ENCODE data around the gene LHX3.
A peak's percentile ranks its signal among the peaks of the same experiment; 100 is the strongest.

Gene LHX3

GRCh38 chr9:136225748-136226679, 21.1 kb upstream of the LHX3 start:
- DNase-seq: peak; percentile 26

GRCh38 chr9:136225366-136225747, 20.4 kb upstream of the LHX3 start:
- DNase-seq: no peak

GRCh38 chr9:136223871-136224640, 19.1 kb upstream of the LHX3 start:
- DNase-seq: no peak

- no peak for DNase-seq
These were observed 18.0 kb upstream of the LHX3 start for GRCh38 chr9:136222906-136223285.

GRCh38 chr9:136222166-136222905, 17.4 kb upstream of the LHX3 start:
- DNase-seq: no peak

GRCh38 chr9:136220017-136220729, 15.2 kb upstream of the LHX3 start:
- DNase-seq: no peak

GRCh38 chr9:136219276-136219675, 14.3 kb upstream of the LHX3 start:
- DNase-seq: no peak

- DNase-seq: no peak
These were observed 13.7 kb upstream of the LHX3 start for GRCh38 chr9:136218673-136219072.

GRCh38 chr9:136218271-136218670, 13.3 kb upstream of the LHX3 start:
- DNase-seq: no peak

GRCh38 chr9:136216541-136217244, 11.8 kb upstream of the LHX3 start:
- no peak for DNase-seq

- no peak for DNase-seq
These were observed 8.8 kb upstream of the LHX3 start for GRCh38 chr9:136213733-136214132.

- no peak for DNase-seq
These were observed 7.5 kb upstream of the LHX3 start for GRCh38 chr9:136212345-136212950.

GRCh38 chr9:136211441-136212344, 6.8 kb upstream of the LHX3 start:
- DNase-seq: no peak

- no peak for DNase-seq
These were observed 6.1 kb upstream of the LHX3 start for GRCh38 chr9:136211006-136211405.

GRCh38 chr9:136210276-136210675, 5.3 kb upstream of the LHX3 start:
- no peak for DNase-seq

- DNase-seq: no peak
These were observed 4.9 kb upstream of the LHX3 start for GRCh38 chr9:136209786-136210185.

- DNase-seq: no peak
These were observed 4.3 kb upstream of the LHX3 start for GRCh38 chr9:136209232-136209631.

- DNase-seq: no peak
These were observed 3.7 kb upstream of the LHX3 start for GRCh38 chr9:136208675-136209074.

- DNase-seq: no peak
These were observed 2.7 kb upstream of the LHX3 start for GRCh38 chr9:136207616-136208015.

- DNase-seq: no peak
These were observed 1.8 kb upstream of the LHX3 start for GRCh38 chr9:136206602-136207275.

Data from NCI-H226 (cell line).